ENCODE results near the gene MED16.

- TF ChIP-seq EP300 (IDR thresholded peaks at IDR 0.05) (no peak), POLR2A (IDR thresholded peaks at IDR 0.05) (no peak), POLR2AphosphoS5 (IDR thresholded peaks at IDR 0.05) (no peak)
- TF ChIP-seq, protein P1, sequence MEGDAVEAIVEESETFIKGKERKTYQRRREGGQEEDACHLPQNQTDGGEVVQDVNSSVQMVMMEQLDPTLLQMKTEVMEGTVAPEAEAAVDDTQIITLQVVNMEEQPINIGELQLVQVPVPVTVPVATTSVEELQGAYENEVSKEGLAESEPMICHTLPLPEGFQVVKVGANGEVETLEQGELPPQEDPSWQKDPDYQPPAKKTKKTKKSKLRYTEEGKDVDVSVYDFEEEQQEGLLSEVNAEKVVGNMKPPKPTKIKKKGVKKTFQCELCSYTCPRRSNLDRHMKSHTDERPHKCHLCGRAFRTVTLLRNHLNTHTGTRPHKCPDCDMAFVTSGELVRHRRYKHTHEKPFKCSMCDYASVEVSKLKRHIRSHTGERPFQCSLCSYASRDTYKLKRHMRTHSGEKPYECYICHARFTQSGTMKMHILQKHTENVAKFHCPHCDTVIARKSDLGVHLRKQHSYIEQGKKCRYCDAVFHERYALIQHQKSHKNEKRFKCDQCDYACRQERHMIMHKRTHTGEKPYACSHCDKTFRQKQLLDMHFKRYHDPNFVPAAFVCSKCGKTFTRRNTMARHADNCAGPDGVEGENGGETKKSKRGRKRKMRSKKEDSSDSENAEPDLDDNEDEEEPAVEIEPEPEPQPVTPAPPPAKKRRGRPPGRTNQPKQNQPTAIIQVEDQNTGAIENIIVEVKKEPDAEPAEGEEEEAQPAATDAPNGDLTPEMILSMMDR (IDR thresholded peaks at IDR 0.05): no peak
Observed at GRCh38 chr19:823565-824121, 69.3 kb downstream of the MED16 start.
